GM18507 (cell line): ENCODE results near the gene DCAF16.
"Not testable (repeated sequence)": the region's sequence is repeated elsewhere in the genome, so short reads cannot be mapped to it uniquely, and the experiment has no call there.

Experiments used
- DNase-seq: peaks from one replicate; pipeline ENCODE4 v3.0.0; 2011; ENCODE audit warnings: low read depth; ENCODE audit not compliant: insufficient read length; ENCODE audit errors: extremely low spot score
- FAIRE-seq: peaks from 2 replicates; lab custom pipeline; 2011; peaks lifted over from hg19 to GRCh38; lab: Jason Lieb, UNC

The DCAF16 gene

DNA sequence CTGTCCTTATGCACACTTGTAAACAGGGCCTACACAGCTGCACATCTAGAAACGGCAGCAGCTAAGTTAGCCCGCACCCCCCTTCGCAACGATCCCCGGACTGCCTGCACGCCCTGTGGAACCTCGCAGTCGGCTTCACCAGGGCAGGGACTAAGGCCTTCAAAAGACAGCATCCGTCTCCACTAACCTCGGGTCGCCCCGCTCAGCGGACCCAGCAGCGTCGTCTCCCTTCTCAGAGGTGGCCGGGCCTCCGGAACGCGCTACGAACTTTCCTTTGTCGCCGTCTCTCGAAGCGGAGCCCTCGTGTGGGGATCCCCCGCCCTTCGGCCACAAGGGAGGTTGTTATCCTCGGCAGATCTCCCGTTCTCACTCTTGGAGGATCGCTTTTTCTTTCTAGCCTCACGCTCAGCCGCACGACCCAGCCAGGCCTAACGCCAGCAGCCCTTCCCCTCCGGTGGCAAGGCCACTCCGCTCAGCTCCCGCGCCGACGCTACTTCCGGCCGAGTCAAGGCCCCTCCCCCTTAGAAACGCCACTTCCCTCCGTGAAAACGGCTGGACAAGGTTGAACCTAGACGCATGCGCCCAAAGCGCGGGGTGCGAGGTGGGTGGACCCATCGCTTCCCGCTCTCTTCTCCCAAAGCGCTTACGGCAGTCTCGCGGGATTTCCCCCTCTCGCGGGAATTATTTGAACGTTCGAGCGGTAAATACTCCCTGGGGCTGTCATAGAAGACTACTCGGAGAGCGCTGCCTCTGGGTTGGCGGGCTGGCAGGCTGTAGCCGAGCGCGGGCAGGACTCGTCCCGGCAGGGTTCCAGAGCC is at the start of gene DCAF16, which contains the start of gene NCAPG:
Gene DCAF16 (minus strand): TSS at position 498 of the 818 bp plus-strand sequence. CDS start 6,616 bp downstream, outside the sequence.
Gene NCAPG (plus strand): TSS at position 720 of the 818 bp plus-strand sequence. CDS start 99 bp downstream, outside the sequence.
- FAIRE-seq (peak; percentile 100), DNase-seq (peak; percentile 89)

- DNase-seq (no peak), FAIRE-seq (no peak)
These were observed 49.3 kb upstream of the DCAF16 start for GRCh38 chr4:17859793-17860406.

DNA sequence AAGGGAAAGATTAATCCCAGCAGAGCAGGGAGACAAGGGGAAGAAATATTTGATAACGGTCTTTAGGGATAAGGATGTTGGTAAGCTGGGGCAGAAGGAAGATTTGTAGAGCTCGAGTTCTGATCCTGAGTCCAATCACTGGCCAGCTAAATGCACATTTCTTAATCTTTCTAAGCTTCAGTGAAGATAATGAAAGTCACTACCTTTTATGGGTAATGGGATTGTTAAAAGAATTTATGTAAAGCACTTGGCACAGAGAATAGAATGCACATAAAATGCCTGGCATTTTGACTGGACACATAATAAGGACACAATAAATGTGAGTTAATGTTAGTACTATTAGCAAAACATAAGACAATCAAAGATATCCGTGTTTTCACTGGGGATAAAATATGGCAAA is 43.5 kb upstream of the DCAF16 start:
- FAIRE-seq: no peak
- DNase-seq: no peak

GRCh38 chr4:17851959-17852358 is 41.4 kb upstream of the DCAF16 start:
- DNase-seq (no peak), FAIRE-seq (no peak)

DNA sequence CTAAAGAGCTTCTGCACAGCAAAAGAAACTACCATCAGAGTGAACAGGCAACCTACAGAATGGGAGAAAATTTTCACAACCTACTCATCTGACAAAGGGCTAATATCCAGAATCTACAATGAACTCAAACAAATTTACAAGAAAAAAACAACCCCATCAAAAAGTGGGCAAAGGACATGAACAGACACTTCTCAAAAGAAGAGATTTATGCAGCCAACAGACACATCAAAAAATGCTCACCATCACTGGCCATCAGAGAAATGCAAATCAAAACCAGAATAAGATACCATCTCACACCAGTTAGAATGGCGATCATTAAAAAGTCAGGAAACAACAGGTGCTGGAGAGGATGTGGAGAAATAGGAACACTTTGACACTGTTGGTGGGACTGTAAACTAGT is 39.7 kb upstream of the DCAF16 start:
- not testable (repeated sequence) for FAIRE-seq, DNase-seq

GRCh38 chr4:17846266-17846665 is 35.7 kb upstream of the DCAF16 start:
- DNase-seq: no peak
- no peak for FAIRE-seq

DNA sequence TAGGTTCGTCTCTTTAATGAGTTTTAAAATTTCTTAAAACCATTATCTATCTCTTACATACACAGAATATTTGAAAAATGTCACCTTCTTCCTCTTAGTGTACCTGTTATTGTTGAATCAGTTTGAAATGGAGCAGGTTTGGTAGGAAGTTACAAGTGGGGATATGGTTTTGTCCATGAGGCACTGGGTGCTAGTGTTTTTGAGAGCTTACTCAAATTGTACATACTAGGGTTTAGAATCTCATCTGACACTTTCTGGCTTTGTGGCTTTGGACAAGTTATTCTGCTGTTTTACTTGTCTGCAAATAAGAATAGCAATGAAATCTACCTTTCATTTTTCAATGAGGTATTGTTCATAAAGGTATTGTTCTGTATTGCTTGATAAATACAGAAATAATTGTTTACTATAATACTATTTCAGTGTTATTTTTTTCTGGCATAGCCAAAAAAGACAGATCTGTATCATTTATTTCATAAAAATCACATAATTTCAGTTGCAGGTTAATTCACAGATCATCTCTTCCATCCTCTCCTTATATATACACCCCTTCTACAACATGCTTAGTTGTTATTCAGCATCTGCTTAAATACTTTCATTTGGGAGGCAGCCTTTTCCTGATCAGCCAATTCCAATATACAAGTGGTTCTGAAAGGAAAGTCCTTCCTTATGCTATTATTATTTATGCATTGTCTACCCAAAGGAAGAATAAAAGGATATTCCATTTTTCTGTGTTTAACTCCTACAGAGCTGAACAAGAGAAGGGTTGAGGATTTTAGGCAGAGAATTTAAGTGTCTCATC is 13.5 kb upstream of the DCAF16 start:
- no peak for DNase-seq
- peak; percentile 26 for FAIRE-seq

DNA sequence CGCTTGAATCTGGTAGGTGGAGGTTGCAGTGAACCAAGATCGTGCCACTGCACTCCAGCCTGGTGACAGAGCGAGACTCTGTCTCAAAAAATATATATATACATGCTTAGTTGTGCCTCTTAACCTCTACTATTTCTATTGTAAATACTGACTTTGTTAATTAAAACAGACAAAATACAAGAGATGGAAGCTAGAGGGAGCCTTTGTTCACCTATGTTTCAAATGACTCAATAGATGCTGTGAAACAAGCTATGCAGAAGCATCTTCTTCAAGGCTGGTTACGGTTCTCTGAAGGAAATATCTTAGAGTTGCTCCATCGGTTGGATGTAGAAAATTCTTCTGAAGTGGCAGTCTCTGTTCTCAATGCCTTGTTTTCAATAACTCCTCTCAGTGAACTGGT is 6.5 kb upstream of the DCAF16 start:
- no peak for DNase-seq

GRCh38 chr4:17816142-17816541 is 5.6 kb upstream of the DCAF16 start:
- DNase-seq (no peak), FAIRE-seq (no peak)

More for the DNA sequence above, 6.5 kb upstream of the DCAF16 start:
- FAIRE-seq: peak; percentile 75

GRCh38 chr4:17814140-17814539 is 3.6 kb upstream of the DCAF16 start:
- no peak for FAIRE-seq
- no peak for DNase-seq

DNA sequence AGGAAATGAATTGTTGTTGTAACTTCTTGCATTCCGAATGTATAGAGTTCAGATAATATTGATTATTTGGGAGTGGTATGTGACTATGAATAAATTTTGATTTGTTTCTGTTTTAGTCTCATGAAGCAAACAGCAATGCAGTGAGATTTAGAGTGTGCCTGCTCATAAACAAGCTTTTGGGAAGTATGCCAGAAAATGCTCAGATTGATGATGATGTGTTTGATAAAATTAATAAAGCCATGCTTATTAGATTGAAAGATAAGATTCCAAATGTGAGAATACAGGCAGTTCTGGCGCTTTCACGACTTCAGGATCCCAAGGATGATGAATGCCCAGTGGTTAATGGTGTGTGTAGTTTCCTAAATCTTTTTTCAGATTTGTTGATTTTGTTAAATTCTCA is 2.2 kb upstream of the DCAF16 start:
- FAIRE-seq (peak; percentile 26), DNase-seq (no peak)

DNA sequence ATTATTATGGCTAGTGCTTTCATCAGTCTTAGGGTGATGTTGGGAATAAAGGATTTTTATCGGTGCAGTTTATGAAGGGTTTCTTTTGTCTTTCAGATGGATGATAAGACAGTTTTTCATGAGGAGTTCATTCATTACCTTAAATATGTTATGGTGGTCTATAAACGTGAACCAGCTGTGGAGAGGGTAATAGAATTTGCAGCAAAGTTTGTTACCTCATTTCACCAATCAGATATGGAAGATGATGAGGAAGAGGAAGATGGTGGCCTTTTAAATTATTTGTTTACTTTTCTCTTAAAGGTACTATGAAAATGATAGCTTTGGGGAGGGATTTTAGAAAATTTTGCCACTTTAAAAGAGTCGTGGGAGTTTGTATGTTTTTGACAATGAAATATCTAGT is 1.6 kb upstream of the DCAF16 start:
- no peak for FAIRE-seq
- no peak for DNase-seq

DNA sequence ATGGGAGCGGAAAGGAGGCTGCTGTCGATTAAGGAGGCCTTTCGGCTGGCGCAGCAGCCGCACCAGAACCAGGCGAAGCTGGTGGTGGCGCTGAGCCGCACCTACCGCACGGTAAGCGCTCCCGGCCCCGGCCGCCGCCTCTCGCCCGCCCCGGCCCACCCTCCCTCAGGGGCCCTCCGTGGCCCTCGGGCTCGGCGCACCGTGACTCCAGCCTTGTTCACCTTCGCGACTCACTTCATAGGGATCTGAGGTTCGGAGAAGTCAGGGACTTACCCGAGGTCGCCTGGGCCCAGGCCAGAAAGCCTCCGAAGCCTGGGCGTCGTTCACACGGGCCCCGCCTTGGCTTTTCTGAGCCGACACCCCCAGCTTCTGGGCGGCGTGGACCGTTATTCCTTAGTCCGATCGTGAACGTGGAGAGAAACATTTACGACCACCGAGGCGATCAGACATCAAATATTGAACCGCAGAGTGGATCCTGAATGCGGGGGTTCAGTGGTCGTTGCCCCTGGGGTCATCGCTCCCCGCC is 584 bp upstream of the DCAF16 start:
- DNase-seq (no peak), FAIRE-seq (peak; percentile 49)

- DNase-seq: no peak
- no peak for FAIRE-seq
These were observed 890 bp downstream of the DCAF16 start for GRCh38 chr4:17809667-17810066.

GRCh38 chr4:17807446-17807845 is 3.1 kb downstream of the DCAF16 start:
- DNase-seq (no peak), FAIRE-seq (no peak)

GRCh38 chr4:17805580-17806155 is 4.9 kb downstream of the DCAF16 start:
- FAIRE-seq (no peak), DNase-seq (no peak)

DNA sequence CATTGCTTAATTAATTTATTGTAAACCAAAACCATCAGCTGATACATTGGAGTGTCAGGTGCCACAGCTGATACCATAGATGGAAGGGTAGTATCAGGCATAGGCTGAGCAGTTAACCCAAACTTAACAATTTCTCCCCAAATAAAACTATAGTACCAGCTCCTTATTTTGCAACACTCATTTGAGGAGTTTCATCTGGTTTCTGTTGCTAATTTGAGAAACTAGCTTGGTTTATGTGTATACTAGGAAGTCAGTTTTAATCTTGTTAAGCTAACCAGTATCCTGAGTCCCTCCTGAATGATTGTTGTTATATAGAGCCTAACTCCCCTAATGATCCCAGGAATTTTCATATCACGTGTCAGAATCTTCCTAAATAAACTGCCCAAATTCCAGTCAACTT is 12.7 kb downstream of the DCAF16 start:
- FAIRE-seq (no peak), DNase-seq (no peak)

- no peak for FAIRE-seq
- no peak for DNase-seq
These were observed 15.8 kb downstream of the DCAF16 start for GRCh38 chr4:17794730-17795129.

DNA sequence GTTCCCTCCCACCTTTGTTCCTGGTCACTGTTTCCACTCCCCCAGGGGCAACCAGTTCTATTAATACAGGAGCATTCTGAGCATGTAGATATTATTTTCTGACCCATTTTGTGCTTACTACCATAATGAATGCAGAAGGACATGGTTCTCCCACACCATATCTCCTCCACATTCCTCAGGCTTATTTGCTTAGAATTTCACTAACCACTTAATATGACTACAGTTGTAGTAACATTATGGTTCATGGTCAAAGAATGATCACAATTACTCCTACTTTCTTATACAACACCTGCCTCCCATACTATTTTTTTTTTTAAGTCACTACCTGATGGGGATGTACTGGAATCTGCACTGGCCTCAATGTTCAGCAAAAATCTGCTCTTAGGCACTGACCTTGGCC is 21.6 kb downstream of the DCAF16 start:
- FAIRE-seq (no peak), DNase-seq (no peak)

DNA sequence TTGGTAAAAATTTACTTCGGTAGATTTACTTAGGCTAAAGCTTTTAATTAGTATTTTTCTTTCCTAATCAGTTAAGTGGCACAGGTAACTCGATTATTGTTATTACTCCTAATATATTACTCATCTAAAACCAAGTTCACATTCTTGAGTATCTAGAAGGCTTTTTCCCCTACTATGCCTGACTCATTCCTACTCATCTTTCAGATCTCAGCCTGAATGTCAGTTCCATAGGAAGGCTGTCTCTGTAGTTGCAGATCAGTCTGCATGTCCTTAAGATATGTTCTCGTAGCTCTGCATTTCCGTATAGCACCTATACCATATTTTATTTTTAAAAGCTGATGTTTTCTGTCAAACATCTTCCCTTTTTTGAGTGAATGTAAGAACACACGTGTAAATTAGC is 23.2 kb downstream of the DCAF16 start:
- DNase-seq (no peak), FAIRE-seq (no peak)
